Endothelial cell of umbilical vein (primary cell): ENCODE results near the gene GAS2L2. TPM values are rescaled to one million over a fixed set of nuclear protein-coding genes. Genes with fewer than 3 reads are reported as not detected.

Source experiments
- BruUV-seq: library from RNA; stranded (reverse); fragments of 400-500 nt; replicated peaks from 2 replicates; lab custom pipeline; 2021; lab: Mats Ljungman, UMichigan
- CTCF ChIA-PET: fragments of 300-600, 350-600 bp; sonication (Branson Sonifier 250); formaldehyde crosslinking; loops from one replicate; lab custom pipeline; 2021; ENCODE audit warnings: antibody characterized with exemption, inconsistent platforms; lab: Charles Lee
- POLR2A ChIA-PET: fragments of 300-600, 350-600 bp; sonication (Branson Sonifier 250); formaldehyde crosslinking; loops from one replicate; lab custom pipeline; 2021; ENCODE audit warnings: antibody characterized with exemption, inconsistent platforms; lab: Charles Lee
- DNase-seq: peaks from one replicate; pipeline ENCODE4 v3.0.0-alpha.2; 2011; ENCODE audit warnings: low read depth, low spot score
- FAIRE-seq: peaks from 2 replicates; lab custom pipeline; 2011; peaks lifted over from hg19 to GRCh38; lab: Jason Lieb, UNC
- H2AFZ ChIP-seq: 2 replicates; pipeline ENCODE4 v1.6.0; 2012; ENCODE audit warnings: low read depth, low read length, control low read depth, inconsistent platforms
- H3K27ac ChIP-seq: 2 replicates; pipeline ENCODE4 v1.5.1; 2011; ENCODE audit warnings: low read depth, mild to moderate bottlenecking, control low read depth, low read length, moderate library complexity; ENCODE audit not compliant: insufficient read depth
- H3K27me3 ChIP-seq, 2 experiments: 2 replicates each; pipeline versions ENCODE4 v1.6.0 to v1.6.1; 2011; ENCODE audit warnings: low read length in 2 of 2, mixed read lengths in 1 of 2; ENCODE audit not compliant: control insufficient read depth in 2 of 2, insufficient read depth in 2 of 2
- H3K36me3 ChIP-seq, 2 experiments: 2 replicates in 1 of 2; 3 replicates in 1 of 2; pipeline ENCODE4 v1.5.1; 2011; ENCODE audit warnings: low read length in 2 of 2, mild to moderate bottlenecking in 1 of 2, moderate library complexity in 1 of 2; ENCODE audit not compliant: control insufficient read depth in 2 of 2, insufficient read depth in 2 of 2; ENCODE audit errors: extremely low read depth in 1 of 2
- H3K4me1 ChIP-seq: 3 replicates; pipeline ENCODE4 v1.5.1; 2011; ENCODE audit warnings: mild to moderate bottlenecking, low read length; ENCODE audit not compliant: control insufficient read depth, insufficient read depth; ENCODE audit errors: extremely low read depth
- H3K4me2 ChIP-seq: 2 replicates; pipeline ENCODE4 v1.6.1; 2011; ENCODE audit warnings: low read length, control low read depth, mixed read lengths; ENCODE audit not compliant: insufficient read depth
- H3K4me3 ChIP-seq, 3 experiments: fragments of 200-600 bp in 1 of 3; sonication (generic), shearing (Covaris generic) in 1 of 3; replicated peaks in 1 of 3; 2 replicates each; pipeline ENCODE4 v1.5.1; 2011 to 2016; ENCODE audit warnings: control low read depth in 3 of 3, low read length in 3 of 3, mild to moderate bottlenecking in 2 of 3, inconsistent platforms in 1 of 3, low read depth in 1 of 3, moderate library complexity in 1 of 3; ENCODE audit not compliant: insufficient read depth in 1 of 3
- H3K79me2 ChIP-seq: 2 replicates; pipeline ENCODE4 v1.6.0; 2012; ENCODE audit warnings: low read length, inconsistent platforms; ENCODE audit not compliant: control insufficient read depth, insufficient read depth
- H3K9ac ChIP-seq: replicated peaks from 2 replicates; pipeline ENCODE3; 2011; ENCODE audit warnings: low read length, control low read depth; ENCODE audit not compliant: insufficient read depth; ENCODE audit errors: extremely low read depth
- H3K9me1 ChIP-seq: replicated peaks from 3 replicates; pipeline ENCODE4 v1.6.0; 2011; ENCODE audit warnings: mild to moderate bottlenecking, low read length; ENCODE audit not compliant: control insufficient read depth, insufficient read depth; ENCODE audit errors: extremely low read depth
- H3K9me3 ChIP-seq: replicated peaks from 2 replicates; pipeline ENCODE4 v1.5.1; 2012; ENCODE audit warnings: low read length, inconsistent platforms; ENCODE audit not compliant: control insufficient read depth, insufficient read depth
- H4K20me1 ChIP-seq: replicated peaks from 2 replicates; pipeline ENCODE3; 2011; ENCODE audit warnings: mild to moderate bottlenecking, low read length; ENCODE audit not compliant: control insufficient read depth, insufficient read depth; ENCODE audit errors: extremely low read depth
- EZH2 ChIP-seq: IDR thresholded peaks from 2 replicates; pipeline ENCODE4 v1.6.1; 2012; ENCODE audit warnings: borderline replicate concordance, low read depth, mild to moderate bottlenecking, moderate library complexity, low read length, inconsistent platforms; ENCODE audit not compliant: severe bottlenecking
- FOS ChIP-seq: IDR thresholded peaks from 2 replicates; pipeline ENCODE4 v1.6.1; 2011; ENCODE audit warnings: mild to moderate bottlenecking, low read length, moderate library complexity, borderline replicate concordance; ENCODE audit not compliant: insufficient read depth
- GATA2 ChIP-seq: IDR thresholded peaks from 2 replicates; pipeline ENCODE4 v1.7.0; 2011; ENCODE audit warnings: low read depth, mild to moderate bottlenecking, moderate library complexity, mixed read lengths, low read length; ENCODE audit not compliant: insufficient read length, insufficient read depth
- JUN ChIP-seq: IDR thresholded peaks from 2 replicates; pipeline ENCODE4 v1.6.1; 2011; ENCODE audit warnings: borderline replicate concordance, low read depth; ENCODE audit not compliant: insufficient read length, insufficient read depth
- MYC ChIP-seq: IDR thresholded peaks from one replicate; pipeline ENCODE4 v1.6.1; 2011; ENCODE audit warnings: mild to moderate bottlenecking, low read depth, low read length
- POLR2A ChIP-seq: IDR thresholded peaks from 2 replicates; pipeline ENCODE4 v1.6.1; 2012; ENCODE audit warnings: low read depth, mild to moderate bottlenecking, control low read depth, low read length
- POLR2AphosphoS5 ChIP-seq: IDR thresholded peaks from 2 replicates; pipeline ENCODE4 v1.6.1; 2012; ENCODE audit warnings: low read depth, mild to moderate bottlenecking, control low read depth, low read length, moderate library complexity; ENCODE audit not compliant: insufficient read depth
- dilution Hi-C: fragments of 300-500 bp; cut with MboI; formaldehyde crosslinking; loops from one replicate; pipeline ENCODE4 v1.15.0; 2019; ENCODE audit warnings: low sequenced_read_pairs; ENCODE audit not compliant: extremely low pct_ligation_motif_present
- intact Hi-C: fragments of 100-400 bp; cut with micrococcal nuclease; formaldehyde crosslinking; loops from one replicate; pipeline ENCODE4 v1.10.0; 2022
- polyA plus RNA-seq, 4 experiments: library from polyadenylated mRNA; depleted of rRNA in 3 of 4; stranded (reverse) in 3 of 4; unstranded in 1 of 4; fragments of >200 nt; gene quantifications; 2 replicates each; pipeline versions ENCODE4 v1.2.1 to v1.2.3, GENCODE V29; 2011 to 2012; ENCODE audit warnings: missing spikeins in 1 of 4
- total RNA-seq: library from RNA; stranded (reverse); gene quantifications from 2 replicates; pipeline ENCODE4 v1.2.3, GENCODE V29; 2021
- TF ChIP-seq, protein P1 (sequence below): IDR thresholded peaks from 2 replicates; pipeline ENCODE4 v1.6.1; 2011; ENCODE audit not compliant: insufficient read depth, insufficient read length
- TF ChIP-seq, protein P2 (sequence below), 2 donors: IDR thresholded peaks; 1 replicate in 1 of 2; 2 replicates in 1 of 2; pipeline ENCODE4 v1.5.1; 2011; ENCODE audit warnings: low read length in 2 of 2, mild to moderate bottlenecking in 2 of 2, moderate library complexity in 2 of 2, control low read depth in 1 of 2, inconsistent platforms in 1 of 2, low read depth in 1 of 2; ENCODE audit not compliant: insufficient read depth in 1 of 2; ENCODE audit errors: extremely low read depth in 1 of 2

Gene GAS2L2
- total and polyA plus RNA-seq, 2 donors (not counting 3 experiments of a cell fraction or from before 2014, with no cell fraction given) = not detected

DNA sequence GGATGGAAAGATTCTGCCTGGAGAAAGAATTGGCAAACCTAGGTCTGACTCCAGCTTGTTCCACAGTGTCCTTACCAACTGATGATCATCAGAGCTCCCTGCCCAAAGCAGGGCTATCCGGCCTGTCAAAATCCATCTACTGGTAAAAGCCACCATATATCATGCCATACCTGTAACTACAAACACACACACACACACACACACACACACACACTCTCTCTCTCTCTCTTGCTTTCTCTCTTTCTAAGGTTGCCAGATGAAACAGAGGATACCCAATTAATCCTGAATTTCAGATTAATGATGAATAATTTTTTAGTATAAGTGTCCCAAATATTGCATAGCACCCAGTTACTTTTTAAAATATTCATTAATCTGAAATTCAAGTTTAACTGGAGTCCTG, 43.9 kb upstream of the GAS2L2 start:
- Histone ChIP-seq H4K20me1 (no peaks in the 10 kb centered on the region), H3K36me3 (no peaks in the 10 kb centered on the region), H3K27ac (no peak overlapping the region), H3K79me2 (no peaks in the 10 kb centered on the region), H3K4me1 (peaks cover 28% of the 10 kb centered on the region), H3K9me3 (no peaks in the 10 kb centered on the region), H3K9ac (no peak overlapping the region), H3K9me1 (no peaks in the 10 kb centered on the region), H3K27me3 (peaks cover 34 to 57% of the 10 kb centered on the region in 2 experiments), H3K4me2 (no peak overlapping the region), H2AFZ (no peak overlapping the region), H3K4me3 (no peak overlapping the region)
- no peak for FAIRE-seq
- TF ChIP-seq GATA2 (no peak), POLR2AphosphoS5 (no peak), MYC (no peak), EZH2 (no peak), POLR2A (no peak), JUN (no peak), FOS (no peak)
- TF ChIP-seq, protein P1, sequence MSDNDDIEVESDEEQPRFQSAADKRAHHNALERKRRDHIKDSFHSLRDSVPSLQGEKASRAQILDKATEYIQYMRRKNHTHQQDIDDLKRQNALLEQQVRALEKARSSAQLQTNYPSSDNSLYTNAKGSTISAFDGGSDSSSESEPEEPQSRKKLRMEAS = no peak
- TF ChIP-seq, protein P2, sequence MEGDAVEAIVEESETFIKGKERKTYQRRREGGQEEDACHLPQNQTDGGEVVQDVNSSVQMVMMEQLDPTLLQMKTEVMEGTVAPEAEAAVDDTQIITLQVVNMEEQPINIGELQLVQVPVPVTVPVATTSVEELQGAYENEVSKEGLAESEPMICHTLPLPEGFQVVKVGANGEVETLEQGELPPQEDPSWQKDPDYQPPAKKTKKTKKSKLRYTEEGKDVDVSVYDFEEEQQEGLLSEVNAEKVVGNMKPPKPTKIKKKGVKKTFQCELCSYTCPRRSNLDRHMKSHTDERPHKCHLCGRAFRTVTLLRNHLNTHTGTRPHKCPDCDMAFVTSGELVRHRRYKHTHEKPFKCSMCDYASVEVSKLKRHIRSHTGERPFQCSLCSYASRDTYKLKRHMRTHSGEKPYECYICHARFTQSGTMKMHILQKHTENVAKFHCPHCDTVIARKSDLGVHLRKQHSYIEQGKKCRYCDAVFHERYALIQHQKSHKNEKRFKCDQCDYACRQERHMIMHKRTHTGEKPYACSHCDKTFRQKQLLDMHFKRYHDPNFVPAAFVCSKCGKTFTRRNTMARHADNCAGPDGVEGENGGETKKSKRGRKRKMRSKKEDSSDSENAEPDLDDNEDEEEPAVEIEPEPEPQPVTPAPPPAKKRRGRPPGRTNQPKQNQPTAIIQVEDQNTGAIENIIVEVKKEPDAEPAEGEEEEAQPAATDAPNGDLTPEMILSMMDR (IDR thresholded peaks at IDR 0.05; ENCODE audit: extremely low read depth in 1 of 2, insufficient read depth in 1 of 2, low read depth in 1 of 2, low read length in 2 of 2) = no peak
- CTCF ChIA-PET = interaction anchor here (1.0 to 8.1 kb wide), 5 partner anchors 12 to 33 kb away, joined by 3 to 68 read pairs (median 6); partner anchors contain the start of gene TAF15
- intact Hi-C loops = no loop called here
- POLR2A ChIA-PET = interaction anchor here (1.5 kb wide), 1 partner anchor 12 kb away, joined by 5 read pairs; the partner anchor contains the start of gene TAF15
- BruUV-seq = no TSS peak
- no peak for DNase-seq
- dilution Hi-C loops = no loop called here
